GM19023 (cell line): ENCODE measurements around the gene PPIL3.

Source experiments
- ATAC-seq: cut with Tn5 transposase; IDR thresholded peaks from one replicate; pipeline ENCODE4 v1.9.1; 2021; ENCODE audit warnings: mild to moderate bottlenecking, moderate library complexity; ENCODE audit not compliant: unreplicated experiment

PPIL3 gene

DNA sequence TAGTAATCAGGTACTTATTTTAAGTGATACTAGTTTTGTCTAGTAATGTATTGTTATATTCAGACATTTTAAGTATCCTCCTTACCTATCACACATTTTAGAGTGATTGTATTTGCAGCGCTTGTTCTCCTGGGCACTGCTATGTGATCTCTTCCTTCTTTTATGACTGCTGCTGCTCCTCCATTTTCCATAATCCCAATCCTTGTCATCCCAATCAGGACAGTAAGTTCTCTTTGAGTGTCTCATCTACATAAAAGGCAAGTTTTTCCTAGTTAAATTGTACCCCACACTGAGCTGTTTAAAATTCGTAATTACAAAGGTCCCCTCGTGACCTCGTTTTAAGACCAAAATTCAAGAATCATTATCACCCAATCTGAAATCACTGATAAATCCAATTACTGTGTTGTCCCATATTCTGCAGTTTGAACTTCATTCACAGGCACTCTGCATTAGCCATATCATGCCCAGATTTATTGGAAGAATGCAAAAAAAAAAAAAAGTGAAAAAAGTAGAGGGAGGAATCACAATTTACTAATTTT lies 27.2 kb downstream of the PPIL3 start:
- ATAC-seq, result no peak

DNA sequence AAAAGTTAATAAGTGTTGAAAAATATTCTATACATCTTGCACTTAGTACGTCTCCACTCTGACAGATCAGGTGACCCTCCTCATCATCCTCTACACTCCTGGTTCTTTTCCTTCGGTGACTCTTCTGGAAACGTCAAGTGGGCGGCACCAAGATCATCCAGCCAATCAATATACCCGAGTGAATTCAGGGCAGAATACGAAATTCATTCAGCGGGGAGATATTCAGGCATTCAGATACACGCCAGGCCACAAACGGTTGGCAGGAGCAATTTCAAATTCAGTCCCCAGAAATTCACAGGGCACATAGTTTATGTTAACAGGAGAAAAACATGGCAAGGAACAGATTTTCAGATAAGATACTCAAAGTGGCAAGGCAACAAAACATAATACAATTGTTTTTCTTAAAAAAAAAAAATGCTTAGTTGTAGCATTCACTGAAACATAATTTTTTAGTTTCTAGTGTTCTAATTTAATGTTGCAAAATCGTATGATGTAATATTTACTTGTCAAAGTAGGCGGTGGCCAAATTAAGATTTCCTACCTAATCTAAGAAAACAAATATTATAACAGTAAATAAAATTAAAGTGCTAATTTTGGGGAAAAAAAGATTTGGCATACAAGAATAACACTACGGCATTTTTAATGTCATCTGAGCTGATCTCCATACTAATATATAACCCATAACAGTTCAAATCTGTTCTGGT lies 28.6 kb downstream of the PPIL3 start:
- no peak for ATAC-seq

DNA sequence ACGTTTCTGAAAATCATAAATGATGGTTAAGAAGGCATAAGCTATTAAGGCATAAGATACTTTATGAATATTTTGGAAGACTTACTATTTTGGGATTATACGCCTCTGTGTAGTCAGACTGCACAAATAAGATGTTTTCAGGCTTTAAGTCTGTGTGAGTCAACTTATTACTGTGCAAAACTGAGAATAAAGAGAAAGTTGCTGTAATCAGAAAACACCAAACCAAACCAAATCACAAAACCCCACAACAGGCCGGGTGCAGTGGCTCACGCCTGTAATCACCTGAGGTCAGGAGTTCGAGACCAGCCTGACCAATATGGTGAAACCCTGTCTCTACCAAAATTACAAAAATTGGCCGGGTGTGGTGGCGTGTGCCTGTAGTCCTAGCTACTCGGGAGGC lies 32.1 kb downstream of the PPIL3 start:
- ATAC-seq, result no peak

DNA sequence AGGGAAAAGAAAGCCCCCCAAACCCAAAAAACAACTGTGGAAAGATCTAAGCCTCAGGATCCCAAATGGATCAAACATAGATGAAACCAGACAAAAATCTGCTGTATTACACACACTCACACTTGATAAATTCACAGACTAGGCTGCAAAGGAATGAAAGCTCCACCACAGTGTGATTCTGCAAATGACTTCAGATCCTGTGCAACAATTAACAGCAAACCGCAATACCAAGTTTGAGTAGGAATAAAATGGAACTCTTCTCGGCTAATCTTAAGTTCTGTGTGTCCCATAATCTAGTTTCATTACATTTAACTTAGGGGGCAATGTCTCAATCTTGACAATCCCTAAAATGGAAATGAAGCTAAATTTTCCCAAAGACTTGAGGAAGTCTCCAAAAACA lies 36.3 kb downstream of the PPIL3 start:
- ATAC-seq, result no peak

DNA sequence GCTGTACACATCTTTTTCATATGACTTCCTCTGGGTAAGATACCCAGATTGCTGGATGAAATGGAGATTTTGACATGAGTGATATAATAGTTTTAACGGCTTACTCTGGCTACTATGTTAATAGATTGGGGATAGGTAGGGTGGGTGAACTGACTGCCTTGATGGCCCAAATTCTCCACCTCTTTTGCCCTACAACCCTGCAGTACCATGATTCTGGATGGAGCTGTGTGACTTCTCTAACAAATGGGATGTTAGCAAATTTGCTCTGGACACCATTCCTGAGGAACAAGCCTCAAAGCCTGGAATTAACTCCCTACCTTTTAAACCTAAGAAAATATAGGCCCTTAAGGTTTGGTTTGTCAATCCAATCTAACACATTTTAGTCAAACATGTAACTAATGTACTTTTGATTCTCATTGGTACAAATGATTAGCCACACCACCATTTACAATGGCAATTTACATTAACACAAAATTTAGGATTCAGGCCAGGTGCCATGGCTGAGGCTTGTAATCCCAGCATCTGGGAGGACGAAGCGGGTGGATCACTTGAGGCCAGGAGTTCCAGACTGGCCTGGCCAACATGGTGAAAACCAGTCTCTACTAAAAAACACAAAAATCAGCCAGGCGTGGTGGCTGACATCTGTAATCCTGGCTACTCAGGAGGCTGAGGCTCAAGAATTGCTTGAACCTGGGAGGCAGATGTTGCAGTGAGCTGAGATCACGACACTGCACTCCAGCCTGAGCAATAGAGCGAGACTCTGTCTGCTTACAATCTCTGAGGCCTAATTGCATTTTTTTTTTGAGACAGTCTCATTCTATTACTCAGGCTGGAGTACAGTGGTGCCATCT lies 37.3 kb downstream of the PPIL3 start:
- ATAC-seq, result no peak

DNA sequence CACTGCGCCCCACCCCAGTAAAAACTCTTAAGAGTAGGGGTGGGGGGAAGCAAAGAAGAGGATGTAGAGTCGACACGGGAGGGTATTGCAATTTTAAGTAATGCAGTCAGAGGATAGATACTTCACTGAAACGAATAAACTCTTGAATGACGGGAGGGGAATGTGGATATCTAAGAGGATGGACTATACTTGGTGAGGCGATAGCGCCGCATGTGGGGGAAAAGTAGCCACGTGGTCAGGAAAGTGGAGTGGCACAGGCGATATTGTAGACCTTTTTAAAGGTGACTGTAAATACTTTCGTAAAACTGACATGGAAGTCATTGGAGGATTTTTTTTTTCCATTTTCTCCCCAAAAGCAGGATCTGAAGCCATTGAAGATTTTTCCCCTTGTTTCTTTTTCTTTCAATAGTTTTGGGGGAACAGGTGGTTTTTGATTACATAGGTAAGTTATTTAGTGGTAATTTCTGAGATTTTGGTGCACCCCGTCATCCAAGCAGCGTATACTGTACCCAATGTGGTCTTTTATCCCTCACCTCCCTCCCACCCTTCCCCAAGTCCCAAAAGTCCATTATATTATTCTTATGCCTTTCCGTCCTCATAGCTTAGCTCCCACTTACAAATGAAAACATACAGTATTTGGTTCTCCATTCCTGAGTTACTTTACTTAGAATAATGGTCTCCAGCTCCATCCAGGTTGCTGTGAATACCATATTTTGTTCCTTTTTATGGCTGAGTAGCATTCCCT lies 38.2 kb downstream of the PPIL3 start:
- ATAC-seq, result no peak

DNA sequence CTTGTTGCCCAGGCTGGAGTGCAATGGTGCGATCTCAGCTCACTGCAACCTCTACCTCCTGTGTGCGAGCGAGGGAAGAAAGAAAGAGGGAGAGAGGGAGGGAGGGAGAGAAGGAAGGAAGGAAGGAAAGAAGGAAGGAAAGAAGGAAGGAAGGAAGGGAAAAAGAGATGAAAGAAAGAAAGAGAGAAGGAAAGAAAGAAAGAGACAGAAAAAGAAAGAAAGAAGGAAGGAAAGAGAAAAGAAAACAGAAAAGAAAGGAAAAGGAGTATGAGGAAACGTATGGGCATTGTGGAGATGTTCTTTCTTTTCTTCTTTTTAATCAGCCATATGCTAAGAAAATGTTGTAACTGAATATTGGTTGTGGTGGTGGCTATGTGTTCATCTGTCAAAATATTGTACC lies 40.9 kb downstream of the PPIL3 start:
- ATAC-seq, result no peak

DNA sequence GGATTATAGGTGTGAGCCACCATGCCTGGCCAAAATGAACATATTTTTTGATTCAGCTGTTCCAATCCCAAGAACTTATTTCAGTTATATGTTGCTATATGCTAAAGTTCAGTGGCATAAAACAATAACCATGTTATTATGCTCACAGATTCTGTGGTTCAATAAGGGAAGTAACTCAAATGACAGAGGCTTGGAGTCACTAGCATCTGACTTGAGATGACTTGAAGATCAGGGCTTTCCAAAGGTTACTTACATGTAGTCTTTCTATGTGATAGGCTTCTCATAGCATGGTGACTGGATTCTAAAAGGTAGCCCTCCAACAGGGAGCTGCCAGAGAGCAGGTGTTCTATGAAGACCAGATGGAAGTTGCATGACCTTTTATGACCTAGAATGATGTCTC lies 41.6 kb downstream of the PPIL3 start:
- ATAC-seq, result no peak

DNA sequence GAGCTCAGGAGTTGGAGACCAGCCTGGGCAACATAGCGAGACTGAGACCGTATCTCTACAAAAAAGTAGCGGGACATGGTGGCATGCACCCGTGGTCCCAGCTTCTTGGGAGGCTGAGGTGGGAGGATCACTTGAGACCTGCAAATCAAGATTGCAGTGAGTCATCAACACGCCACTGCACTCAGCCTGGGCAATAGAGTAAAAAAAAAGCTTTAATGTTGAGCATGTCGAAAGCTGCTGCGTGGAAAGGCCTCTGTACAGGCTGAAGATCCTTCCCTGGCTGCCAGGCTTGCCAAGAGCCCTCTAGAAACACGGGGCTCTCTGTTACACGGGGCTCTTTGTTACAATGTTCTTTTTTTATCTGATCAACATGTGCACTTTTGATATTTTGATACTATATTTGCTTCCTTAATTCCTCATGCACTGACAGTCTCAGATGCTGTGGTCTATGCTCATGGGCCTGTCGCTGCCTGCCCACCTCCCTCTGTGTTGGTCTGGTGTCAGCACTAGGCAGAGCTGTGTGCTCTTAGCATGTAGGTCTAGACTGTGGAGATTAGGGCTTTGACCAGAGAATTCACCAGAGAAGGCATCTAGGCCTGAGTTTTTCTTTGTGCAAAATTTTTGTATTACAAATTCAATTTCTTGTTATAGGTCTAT lies 43.1 kb downstream of the PPIL3 start:
- no peak for ATAC-seq

DNA sequence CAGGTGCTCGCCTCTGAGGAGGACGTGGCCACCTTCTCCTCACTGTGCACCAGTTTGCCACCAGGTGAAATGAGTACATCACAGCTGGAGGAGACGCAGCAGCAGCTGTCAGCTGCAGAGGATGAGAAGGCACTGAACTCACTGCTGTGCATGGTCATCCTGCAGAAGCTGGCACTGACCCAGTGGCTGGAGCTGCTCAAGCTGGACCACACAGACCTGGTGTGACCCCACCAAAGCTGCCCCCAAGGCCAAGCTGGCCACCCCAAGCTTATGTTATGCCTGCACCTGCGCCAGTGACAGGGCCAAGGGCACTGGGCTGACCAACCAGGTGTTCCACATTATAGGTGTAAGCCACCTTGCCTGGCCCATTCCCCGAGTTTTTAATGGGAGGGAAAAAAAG lies 43.7 kb downstream of the PPIL3 start:
- no peak for ATAC-seq

DNA sequence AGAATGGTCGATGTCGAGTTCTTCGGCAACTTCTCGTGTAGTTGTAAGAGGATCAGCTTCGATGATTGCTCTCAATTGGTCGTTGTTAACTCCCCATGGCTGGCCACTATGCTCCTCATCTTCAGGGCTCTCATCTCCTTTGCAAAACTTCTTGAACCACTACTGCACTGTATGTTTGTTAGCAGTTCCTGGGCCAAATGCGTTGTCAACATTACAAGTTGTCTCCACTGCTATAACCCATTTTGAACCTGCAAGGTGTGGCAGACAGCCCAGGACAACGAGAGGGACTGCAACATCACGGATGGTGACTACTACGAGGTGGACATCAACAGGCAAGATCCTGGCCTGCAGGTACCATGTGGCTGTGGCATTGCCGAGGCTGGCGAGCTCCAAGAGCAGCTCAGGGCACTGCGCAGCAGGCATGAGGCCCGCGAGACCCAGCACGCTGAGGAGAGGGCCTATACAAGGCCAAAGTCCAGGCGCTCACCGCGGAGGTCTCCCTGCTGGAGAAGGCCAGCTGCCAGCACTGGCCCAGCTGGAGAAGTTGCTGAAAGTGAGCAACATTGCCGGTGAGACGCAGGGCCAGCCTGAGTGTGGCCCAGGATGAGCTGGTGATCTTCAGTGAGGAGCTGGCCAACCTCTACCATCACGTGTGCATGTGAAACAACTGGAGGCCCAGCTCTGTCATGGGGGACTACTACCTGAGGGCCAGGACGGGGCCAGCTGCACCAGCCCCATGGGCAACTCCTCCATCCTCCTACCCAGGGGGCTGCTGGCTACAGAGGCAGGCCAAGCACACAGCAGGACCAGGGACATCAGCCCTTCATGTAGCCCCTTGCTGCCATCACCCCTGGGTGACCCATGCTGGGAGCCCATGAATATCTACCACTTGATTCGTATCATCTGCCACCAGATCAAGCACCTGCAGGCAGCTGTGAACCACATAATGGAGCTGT lies 44.6 kb downstream of the PPIL3 start:
- ATAC-seq, result no peak

DNA sequence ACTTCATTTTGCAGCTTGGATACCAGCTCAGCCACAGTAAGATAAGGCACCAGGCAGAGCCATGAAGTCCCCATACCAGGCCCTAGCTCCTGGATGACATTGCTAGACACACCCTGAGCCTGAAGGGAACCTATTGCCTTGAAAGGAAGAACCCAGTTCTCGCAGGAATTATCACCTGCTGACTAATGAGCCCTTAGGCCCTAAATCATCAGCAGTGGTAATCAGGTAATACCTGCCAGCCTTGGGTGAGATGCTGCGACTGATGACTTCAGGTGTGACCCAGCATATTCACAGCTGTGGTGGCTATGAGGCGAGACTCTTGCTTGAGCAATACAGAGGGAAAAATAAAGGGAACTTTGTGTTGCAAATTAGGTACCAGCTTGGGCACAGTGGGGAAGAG lies 49.4 kb downstream of the PPIL3 start:
- ATAC-seq, result no peak

DNA sequence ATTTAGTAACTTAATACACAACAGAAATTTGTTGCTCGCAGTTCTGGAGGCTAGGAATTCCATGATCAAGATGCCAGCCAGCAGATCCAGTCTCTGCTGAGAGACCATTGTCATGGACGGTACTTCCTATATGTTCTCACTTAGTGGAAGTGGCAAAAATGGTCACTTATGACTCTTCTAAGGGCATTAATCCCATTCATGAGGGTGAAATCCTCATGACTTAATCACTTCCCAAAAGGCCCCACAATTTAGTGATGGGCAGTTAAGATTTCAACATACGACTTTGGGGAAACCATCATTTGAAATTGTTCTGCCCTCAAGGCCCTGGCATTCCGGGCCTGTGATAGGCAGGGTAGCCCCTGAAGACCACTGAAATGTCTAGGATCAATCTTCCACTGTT lies 54.2 kb downstream of the PPIL3 start:
- no peak for ATAC-seq

DNA sequence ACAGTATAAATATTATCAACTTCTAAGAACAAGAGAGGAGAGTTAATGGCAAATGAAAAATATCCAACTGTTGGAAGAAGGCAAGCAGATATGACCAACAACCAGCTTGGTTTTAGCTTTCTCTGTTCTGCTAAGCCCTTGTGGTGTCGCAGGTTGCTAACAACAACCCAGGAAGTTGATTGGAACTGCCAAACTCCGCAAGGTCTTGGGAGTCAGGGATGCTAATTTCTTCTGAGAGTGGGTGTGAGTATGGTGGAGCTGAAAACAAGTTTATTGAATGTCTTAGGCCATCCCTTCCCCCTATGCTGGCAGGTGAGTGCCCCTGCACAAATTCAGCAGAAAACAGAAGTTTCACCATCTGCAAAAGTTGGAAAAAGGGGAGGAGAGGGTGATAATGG lies 59.6 kb downstream of the PPIL3 start:
- ATAC-seq, result no peak

DNA sequence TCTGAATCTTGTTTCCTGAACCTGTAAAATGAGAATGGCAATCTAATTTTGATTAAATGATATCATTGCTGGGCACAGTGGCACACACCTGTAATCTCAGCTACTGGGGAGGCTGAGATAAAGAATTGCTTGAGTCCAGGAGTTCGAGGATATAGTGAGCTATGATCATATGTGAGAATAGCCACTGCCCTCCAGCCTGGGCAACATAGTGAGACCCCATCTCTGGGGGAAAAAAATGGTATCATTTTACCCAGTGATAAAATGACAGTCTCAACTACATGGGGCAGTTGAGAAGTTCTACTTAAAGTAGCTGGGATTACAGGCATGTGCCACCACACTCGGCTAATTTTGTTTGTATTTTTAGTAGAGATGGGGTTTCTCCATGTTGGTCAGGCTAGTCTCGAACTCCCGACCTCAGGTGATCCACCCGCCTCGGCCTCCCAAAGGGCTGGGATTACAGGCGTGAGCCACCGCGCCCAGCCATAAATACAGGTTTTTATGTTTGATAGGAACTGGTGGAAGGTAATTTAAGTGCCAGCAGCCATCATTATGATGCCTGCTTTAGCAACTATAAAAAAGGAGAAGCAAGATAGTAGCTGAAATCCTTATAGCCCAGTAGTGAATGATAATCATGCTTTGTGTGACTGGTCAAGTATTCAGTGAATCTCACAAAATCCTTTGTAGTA lies 60.2 kb downstream of the PPIL3 start:
- no peak for ATAC-seq

DNA sequence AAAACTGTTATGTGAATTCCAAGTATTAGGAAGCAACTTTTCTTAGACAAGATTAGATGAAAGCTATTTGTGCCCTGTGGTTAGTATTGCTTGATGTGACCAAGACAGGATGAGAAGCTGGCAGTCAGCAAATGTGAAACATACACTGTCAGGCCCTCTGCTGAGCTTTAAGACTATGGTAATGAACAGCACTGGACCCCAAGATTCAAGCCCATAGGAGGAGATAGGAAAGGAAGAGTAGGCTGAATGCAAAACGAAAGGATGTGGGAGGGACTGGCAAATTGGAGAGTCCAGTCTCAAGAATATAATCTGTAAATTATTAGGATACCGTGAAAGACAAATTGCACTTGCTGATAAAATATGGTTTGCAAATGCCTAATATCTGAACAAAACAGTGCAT lies 60.8 kb downstream of the PPIL3 start:
- ATAC-seq, result no peak

DNA sequence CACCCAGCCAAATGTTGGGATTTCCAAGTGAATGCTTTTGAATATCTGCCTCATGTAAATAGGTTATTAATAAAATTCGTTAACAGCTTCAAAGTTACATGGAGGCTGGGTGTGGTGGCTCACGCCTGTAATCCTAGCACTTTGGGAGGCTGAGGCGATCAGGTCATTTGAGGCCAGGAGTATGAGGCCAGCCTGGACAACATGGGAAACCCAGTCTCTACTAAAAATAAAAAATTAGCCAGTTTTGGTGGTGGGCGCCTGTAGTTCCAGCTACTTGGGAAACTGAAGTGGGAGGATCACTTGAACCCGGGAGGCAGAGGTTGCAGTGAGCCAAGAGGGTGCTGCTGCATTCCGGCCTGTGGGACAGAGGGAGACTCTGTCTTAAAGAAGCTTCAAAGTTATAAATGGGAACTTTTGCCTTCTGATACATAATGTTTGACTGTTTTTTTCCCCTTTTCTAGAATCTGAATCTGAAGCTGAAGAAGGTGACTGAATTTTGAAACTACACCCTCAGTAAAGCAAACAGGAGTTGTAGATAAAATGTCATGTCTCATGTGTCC lies 67.1 kb downstream of the PPIL3 start:
- no peak for ATAC-seq
